OCI-LY3 (cell line): ENCODE results near the gene GFRAL.

ENCODE experiments used
- H2AFZ ChIP-seq: fragments of 200-600, 300-600 bp; shearing (Covaris generic); 2 replicates; pipeline ENCODE4 v1.6.0; 2014; ENCODE audit warnings: antibody characterized with exemption, low read depth, low read length
- H3K27ac ChIP-seq: fragments of 200-600, 300-600 bp; sonication (generic); 2 replicates; pipeline ENCODE4 v1.5.1; 2014; ENCODE audit warnings: mild to moderate bottlenecking, low read length, moderate library complexity, mixed read lengths
- H3K27me3 ChIP-seq: fragments of 200-600, 300-600 bp; sonication (generic); 2 replicates; pipeline ENCODE4 v1.6.1; 2014; ENCODE audit warnings: low read depth, low read length, mixed read lengths
- H3K36me3 ChIP-seq: fragments of 200-600, 300-600 bp; sonication (generic); replicated peaks from 2 replicates; pipeline ENCODE3; 2014; ENCODE audit warnings: low read depth, low read length, mixed read lengths
- H3K4me1 ChIP-seq: fragments of 300-600, 200-600 bp; sonication (generic); 2 replicates; pipeline ENCODE4 v1.6.1; 2014; ENCODE audit warnings: low read length, mixed read lengths
- H3K4me2 ChIP-seq: fragments of 200-600, 300-600 bp; sonication (generic); 2 replicates; pipeline ENCODE4 v1.6.1; 2014; ENCODE audit warnings: low read length, mixed read lengths
- H3K4me3 ChIP-seq: fragments of 300-600, 200-600 bp; sonication (generic); 2 replicates; pipeline ENCODE4 v1.5.1; 2014; ENCODE audit warnings: antibody characterized with exemption, mild to moderate bottlenecking, low read length, moderate library complexity
- H3K79me2 ChIP-seq: fragments of 300-600, 200-600 bp; shearing (Covaris generic); 2 replicates; pipeline ENCODE4 v1.6.1; 2014; ENCODE audit warnings: mild to moderate bottlenecking, low read length, mixed read lengths
- H3K9ac ChIP-seq: fragments of 300-600, 200-600 bp; shearing (Covaris generic); 2 replicates; pipeline ENCODE4 v1.6.0; 2014; ENCODE audit warnings: mild to moderate bottlenecking, low read length, moderate library complexity
- H3K9me3 ChIP-seq: fragments of 200-600, 300-600 bp; shearing (Covaris generic); 2 replicates; pipeline ENCODE4 v1.6.1; 2014; ENCODE audit warnings: low read length, mixed read lengths; ENCODE audit not compliant: insufficient read depth
- H4K20me1 ChIP-seq: fragments of 200-600, 300-600 bp; sonication (generic); 2 replicates; pipeline ENCODE4 v1.6.1; 2016; ENCODE audit warnings: low read length, mixed read lengths; ENCODE audit not compliant: insufficient read depth
- CTCF ChIP-seq: fragments of 200-600, 300-600 bp; sonication (generic); IDR thresholded peaks from 2 replicates; pipeline ENCODE4 v1.5.1; 2014; ENCODE audit warnings: antibody characterized with exemption, low read length, low read depth
- EZH2phosphoT487 ChIP-seq: fragments of 200-600 bp; shearing (Covaris generic); IDR thresholded peaks from 2 replicates; pipeline ENCODE4 v1.6.1; 2018; ENCODE audit warnings: antibody characterized with exemption, mixed run types, low read depth

GFRAL gene

GRCh38 chr6:55327169-55327568 is at the start of gene GFRAL:
GFRAL (plus strand) TSS chr6:55327469; CDS start chr6:55327555, 86 bp downstream.
- Histone ChIP-seq H3K4me1 (peaks cover 16% of the 10 kb centered on the region), H4K20me1 (no peaks in the 10 kb centered on the region), H2AFZ (no peak within 1 kb of the TSS), H3K4me2 (no peak within 1 kb of the TSS), H3K9ac (no peak within 1 kb of the TSS), H3K79me2 (no peaks in the 10 kb centered on the region), H3K27me3 (no peaks in the 10 kb centered on the region), H3K4me3 (no peak within 1 kb of the TSS), H3K9me3 (no peaks in the 10 kb centered on the region; the same call in 1 of the 2 replicates), H3K27ac (no peak within 1 kb of the TSS), H3K36me3 (no peaks in the 10 kb centered on the region)
- TF ChIP-seq CTCF: no peak
- no peak for TF ChIP-seq EZH2phosphoT487

- Histone ChIP-seq H3K4me3 (no peak overlapping the region), H4K20me1 (no peaks in the 10 kb centered on the region), H3K9ac (no peak overlapping the region), H3K4me1 (no peaks in the 10 kb centered on the region; the same call in 1 of the 2 replicates), H3K4me2 (no peak overlapping the region), H2AFZ (no peak overlapping the region), H3K79me2 (no peaks in the 10 kb centered on the region), H3K9me3 (no peaks in the 10 kb centered on the region), H3K27me3 (no peaks in the 10 kb centered on the region), H3K36me3 (no peaks in the 10 kb centered on the region), H3K27ac (no peak overlapping the region)
- TF ChIP-seq CTCF (no peak), EZH2phosphoT487 (no peak)
Measured at GRCh38 chr6:55277646-55278045, 49.6 kb upstream of the GFRAL start.

GRCh38 chr6:55281215-55281614 is 46.1 kb upstream of the GFRAL start:
- no peak overlapping the region for H3K4me3 ChIP-seq
- H3K36me3 ChIP-seq: no peaks in the 10 kb centered on the region
- no peak overlapping the region for H2AFZ ChIP-seq
- H3K9ac ChIP-seq: no peak overlapping the region
- H3K27me3 ChIP-seq: no peaks in the 10 kb centered on the region
- no peak overlapping the region for H3K4me2 ChIP-seq
- no peaks in the 10 kb centered on the region for H3K79me2 ChIP-seq
- H3K4me1 ChIP-seq: no peaks in the 10 kb centered on the region; the same call in 1 of the 2 replicates
- H3K9me3 ChIP-seq: no peaks in the 10 kb centered on the region
- no peaks in the 10 kb centered on the region for H4K20me1 ChIP-seq
- TF ChIP-seq CTCF (no peak), EZH2phosphoT487 (no peak)
- no peak overlapping the region for H3K27ac ChIP-seq

GRCh38 chr6:55282115-55282514 is 45.2 kb upstream of the GFRAL start:
- Histone ChIP-seq H3K9me3 (no peaks in the 10 kb centered on the region), H3K4me2 (no peak overlapping the region), H3K9ac (no peak overlapping the region), H3K27ac (no peak overlapping the region), H2AFZ (no peak overlapping the region), H4K20me1 (no peaks in the 10 kb centered on the region), H3K4me1 (peaks cover 8% of the 10 kb centered on the region), H3K4me3 (no peak overlapping the region), H3K79me2 (no peaks in the 10 kb centered on the region), H3K27me3 (no peaks in the 10 kb centered on the region), H3K36me3 (no peaks in the 10 kb centered on the region)
- TF ChIP-seq CTCF (no peak), EZH2phosphoT487 (no peak)
